Islet precursor cell (in vitro differentiated cells): ENCODE data around the gene ZNF445.
"Not testable (repeated sequence)": the region's sequence is repeated elsewhere in the genome, so short reads cannot be mapped to it uniquely, and the experiment has no call there.

ENCODE experiments used
- DNase-seq: peaks from one replicate; pipeline ENCODE4 v3.0.0-alpha.2; 2018

The ZNF445 gene

DNA sequence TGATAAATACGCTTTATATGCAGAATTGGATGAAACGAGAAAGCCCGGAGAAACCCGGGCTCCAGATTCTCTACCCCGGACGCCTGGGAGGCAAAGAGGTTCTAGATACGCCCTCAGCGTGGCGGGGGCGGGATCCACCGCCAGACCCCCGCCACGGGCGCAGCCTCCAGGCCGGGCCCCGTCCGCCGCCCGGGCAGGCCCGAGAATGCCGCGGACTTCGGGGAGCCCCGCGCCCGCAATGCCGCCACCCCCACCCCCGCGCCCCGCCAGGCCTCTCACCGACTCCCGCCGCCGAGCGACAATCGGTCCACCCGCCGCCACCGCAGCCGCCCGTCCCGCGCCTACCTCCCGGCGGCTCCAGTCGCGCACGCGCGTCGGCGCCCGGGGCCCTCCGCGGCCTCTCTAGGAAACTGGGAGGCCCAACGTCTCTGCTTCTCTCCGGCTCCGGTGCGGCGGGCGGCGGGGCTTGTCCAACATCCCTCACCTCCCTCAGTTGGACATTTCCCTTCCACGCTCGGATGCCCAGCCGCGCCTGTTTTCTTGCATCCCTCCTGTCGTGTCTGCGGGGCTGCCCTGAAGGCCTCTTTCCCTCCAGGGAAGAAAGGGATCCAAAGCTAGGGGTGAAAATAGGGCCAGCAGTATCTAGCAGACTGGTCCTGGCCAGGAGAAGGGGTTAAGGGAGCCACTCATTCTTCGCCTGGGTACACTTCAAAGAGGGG lies at the start of gene ZNF445:
TSS of gene ZNF445 (minus strand) at position 359 of the 719 bp plus-strand sequence. CDS start 22,121 bp downstream, outside the sequence.
- DNase-seq = peak; percentile 88

DNA sequence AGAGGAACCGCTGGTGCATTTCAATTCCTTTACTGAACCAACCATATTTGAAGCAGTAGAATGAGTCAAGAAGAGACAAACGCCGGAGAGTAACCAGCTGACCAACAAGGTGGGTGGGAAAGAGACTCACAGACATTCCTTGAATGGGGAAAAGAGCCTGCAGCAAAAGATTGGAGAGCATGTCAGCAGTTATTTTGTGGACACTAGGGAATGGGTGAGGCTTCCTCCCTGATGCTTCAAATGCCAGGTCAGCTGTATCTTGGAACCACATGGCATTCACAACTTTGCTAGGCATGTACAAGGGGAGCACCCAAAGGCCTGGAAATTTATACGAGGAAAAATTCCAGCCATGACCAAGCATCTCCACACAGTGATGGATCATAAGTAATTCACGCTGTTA lies 47.6 kb upstream of the ZNF445 start:
- no peak for DNase-seq

- peak; percentile 75 for DNase-seq
Observed at GRCh38 chr3:44522494-44522933, 45.0 kb upstream of the ZNF445 start.

DNA sequence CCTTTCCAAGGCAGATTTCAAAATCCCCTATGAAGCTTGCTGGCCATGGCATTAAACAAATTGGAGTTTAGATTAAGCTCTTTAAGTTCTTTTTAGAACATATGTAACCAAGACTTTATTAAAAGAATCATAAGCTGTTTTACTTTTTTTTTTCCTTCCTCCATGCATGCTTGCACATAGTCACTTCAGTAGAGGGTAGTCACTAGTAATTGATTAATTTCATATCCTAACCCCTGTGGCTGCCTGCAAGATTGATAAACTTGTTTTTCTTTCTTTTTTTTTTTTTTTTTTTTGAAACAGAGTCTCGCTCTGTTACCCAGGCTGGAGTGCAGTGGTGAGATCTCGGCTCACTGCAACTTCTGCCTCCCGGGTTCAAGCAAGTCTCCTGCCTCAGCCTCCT lies 44.3 kb upstream of the ZNF445 start:
- no peak for DNase-seq

DNA sequence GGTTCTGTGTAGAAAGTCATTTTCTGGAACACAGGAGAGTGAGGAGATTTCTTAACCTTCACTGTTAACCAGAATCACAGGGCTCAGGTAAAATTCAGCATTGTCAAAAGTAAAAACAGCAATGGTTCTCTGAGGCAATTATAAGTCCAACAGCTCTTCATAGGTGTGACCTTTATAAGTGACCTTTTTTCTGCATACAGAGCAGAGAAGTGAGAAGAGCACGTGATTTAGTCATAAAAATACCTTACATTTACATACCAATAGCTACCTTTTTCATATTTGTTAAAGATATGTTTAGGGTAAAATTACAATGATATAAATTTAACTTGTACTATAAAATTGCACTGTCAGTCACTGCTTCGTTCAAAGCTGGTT lies 41.3 kb upstream of the ZNF445 start:
- no peak for DNase-seq

GRCh38 chr3:44516230-44516629 lies 38.8 kb upstream of the ZNF445 start:
- no peak for DNase-seq

- DNase-seq = no peak
Observed at GRCh38 chr3:44513513-44513912, 36.0 kb upstream of the ZNF445 start.

DNA sequence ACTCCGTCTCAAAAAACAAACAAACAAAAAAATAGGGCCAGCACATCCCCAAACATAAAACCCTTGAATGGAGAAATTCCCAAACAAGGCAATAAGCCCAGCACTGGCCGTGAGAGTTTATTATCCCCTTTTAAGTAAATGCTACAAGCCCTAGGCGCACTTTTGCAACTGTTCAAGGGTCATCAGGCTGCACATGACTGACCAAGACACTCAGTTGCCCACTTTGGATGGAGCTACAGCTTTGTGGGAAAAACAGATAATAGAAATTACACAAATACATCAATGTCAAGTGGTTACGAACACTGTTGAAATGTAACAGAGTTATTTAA lies 33.7 kb upstream of the ZNF445 start:
- DNase-seq = no peak

DNA sequence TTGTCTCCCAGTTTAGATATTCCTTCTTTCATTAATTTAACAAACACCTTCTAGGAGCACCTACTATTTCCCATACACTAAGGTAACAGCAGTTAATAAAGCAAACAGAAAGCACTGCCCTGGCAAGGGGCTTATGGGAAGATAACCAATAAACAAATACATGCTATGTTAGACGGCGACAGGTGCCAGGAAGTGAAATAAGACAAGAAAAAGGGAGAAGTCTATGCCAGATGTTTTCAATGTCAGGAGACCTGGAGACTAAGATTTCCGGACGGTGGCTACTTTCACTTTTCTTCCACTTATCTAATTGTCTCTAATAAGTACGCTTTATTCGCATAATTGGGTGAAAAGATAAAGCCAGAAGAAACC lies 32.5 kb upstream of the ZNF445 start:
- DNase-seq = no peak

- DNase-seq = no peak
Observed at GRCh38 chr3:44509393-44509921, 32.0 kb upstream of the ZNF445 start.

- DNase-seq = no peak
Observed at GRCh38 chr3:44506961-44507360, 29.5 kb upstream of the ZNF445 start.

- no peak for DNase-seq
Observed at GRCh38 chr3:44506556-44506955, 29.1 kb upstream of the ZNF445 start.

GRCh38 chr3:44504566-44504965 lies 27.1 kb upstream of the ZNF445 start:
- DNase-seq = no peak

DNA sequence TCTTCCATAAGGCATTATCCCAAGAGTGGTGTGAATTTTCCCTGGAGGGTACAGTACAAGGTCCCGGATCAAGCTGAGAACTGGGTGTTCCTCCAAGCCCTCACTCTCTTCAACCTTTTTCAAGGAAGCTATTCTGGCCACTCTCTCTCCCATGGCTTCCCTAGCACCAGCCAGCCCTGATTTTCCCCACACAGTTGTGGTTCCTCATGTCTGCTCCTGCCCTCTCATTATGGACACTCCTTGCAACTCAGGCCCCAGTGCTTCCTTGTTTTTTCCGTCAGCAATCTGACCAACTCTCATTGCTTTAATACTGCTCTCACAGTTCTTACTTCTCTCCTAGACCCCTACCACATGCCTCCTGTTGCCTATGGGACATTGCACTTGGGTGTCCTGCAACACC lies 25.7 kb upstream of the ZNF445 start:
- not testable (repeated sequence) for DNase-seq

DNA sequence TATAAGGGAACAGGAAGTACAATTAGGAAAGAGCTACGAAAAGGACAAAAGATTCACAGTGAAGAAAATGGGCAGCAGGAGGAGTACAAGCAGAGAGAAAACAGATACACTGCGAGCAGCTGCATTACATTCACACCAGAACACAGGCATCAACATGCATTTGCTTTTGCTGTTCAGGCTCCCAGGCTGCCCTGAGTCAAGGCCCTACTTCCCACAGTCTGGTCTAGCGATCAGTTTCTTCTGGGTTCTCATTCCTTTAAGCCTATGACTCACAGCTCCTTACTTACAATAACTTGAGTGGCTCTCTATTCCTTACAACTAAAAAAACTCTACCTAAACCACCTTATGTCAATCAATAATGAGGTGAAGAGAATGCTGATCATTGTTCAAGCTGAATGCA lies 24.5 kb upstream of the ZNF445 start:
- DNase-seq = no peak

DNA sequence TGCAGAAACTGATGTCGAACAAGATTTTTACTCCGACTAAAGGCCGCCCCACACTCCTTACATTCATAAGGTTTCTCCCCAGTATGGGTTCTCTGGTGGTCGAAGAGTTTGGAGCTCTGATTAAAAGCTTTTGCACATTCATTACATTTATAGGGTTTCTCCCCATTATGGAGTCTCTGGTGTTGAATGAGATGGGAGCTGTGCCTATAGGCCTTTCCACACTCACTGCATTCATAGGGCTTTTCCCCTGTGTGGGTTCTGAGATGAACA lies 22.4 kb upstream of the ZNF445 start:
- DNase-seq = not testable (repeated sequence)

GRCh38 chr3:44499149-44499898 lies 21.9 kb upstream of the ZNF445 start:
- no peak for DNase-seq

GRCh38 chr3:44495636-44496415 lies 18.4 kb upstream of the ZNF445 start:
- DNase-seq = no peak

GRCh38 chr3:44492496-44492895 lies 15.0 kb upstream of the ZNF445 start:
- DNase-seq = no peak

DNA sequence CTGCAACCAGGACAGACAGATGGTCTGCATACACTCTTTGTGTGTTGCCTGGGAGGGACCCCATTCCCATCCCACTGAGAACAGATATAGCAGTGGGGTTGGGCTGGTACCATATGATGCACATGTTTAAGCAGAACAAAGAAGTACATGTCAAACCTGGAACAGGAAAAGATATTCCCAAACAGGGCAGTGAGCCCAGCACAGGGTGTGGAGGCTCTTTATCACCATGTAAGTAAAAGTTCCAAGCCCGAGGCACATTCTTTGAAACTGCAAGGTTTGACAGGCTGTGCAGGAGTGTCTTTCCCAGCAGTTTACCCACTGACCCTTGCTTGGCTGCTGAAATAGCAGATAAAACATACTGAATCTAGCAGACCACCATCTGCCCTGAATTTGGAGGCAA lies 5.3 kb upstream of the ZNF445 start:
- no peak for DNase-seq

- no peak for DNase-seq
Observed at GRCh38 chr3:44478606-44479094, 1.2 kb upstream of the ZNF445 start.

- DNase-seq = no peak
Observed at GRCh38 chr3:44478055-44478468, 592 bp upstream of the ZNF445 start.

DNA sequence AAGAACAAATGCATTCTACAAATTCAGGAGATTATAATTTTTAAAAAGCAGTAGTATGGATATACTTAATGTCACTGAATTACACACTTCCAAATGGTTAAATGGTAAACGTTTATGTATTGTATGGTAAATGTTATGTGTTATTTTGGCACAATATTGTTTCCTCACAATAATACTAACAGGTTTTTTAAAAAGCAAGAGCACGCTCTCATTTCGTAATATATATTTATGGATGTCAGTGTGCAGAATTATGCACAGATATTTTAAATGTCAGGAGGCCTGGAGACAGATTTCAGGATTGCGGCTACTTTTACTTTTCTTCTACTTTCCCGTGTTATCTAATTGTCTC lies 533 bp downstream of the ZNF445 start:
- DNase-seq = no peak

DNA sequence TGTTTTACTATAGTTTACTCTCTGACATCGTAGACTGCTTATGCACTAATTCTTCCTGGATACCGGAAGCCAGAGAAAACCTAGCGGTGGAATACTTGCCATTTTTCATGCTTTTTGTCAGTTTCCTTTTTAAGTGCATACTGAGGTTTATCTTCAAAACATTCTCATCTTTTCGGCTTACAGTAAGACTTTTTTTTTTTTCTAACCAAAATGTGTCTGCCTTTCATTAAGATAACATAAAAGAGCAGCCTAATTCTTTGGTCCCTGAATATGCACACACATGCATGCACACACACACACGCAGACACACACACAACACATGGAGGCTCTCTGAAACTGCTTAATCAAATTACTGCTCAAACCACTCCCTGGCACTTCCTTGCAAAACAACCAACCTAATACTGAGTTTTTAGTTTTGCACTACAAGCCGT lies 1.3 kb downstream of the ZNF445 start:
- DNase-seq = no peak
